CD4-positive, alpha-beta T cell treated with Interleukin-6 at 100 ng/mL for 8 hours (primary cell): Measurements from ENCODE around the gene SLC16A3.
A peak's percentile ranks its signal among the peaks of the same experiment; 100 is the strongest.
"Not testable (repeated sequence)": the region's sequence is repeated elsewhere in the genome, so short reads cannot be mapped to it uniquely, and the experiment has no call there.

Source experiments
- DNase-seq: peaks from one replicate; pipeline ENCODE4 v3.0.0-alpha.2; 2020; ENCODE audit warnings: mixed read lengths, low spot score

Gene SLC16A3

GRCh38 chr17:82228842-82229697, at the start of gene SLC16A3:
SLC16A3 (plus strand) TSS chr17:82229042; CDS start chr17:82236009, 6,967 bp downstream.
- peak; percentile 50 for DNase-seq

GRCh38 chr17:82179412-82179811, 49.4 kb upstream of the SLC16A3 start:
- no peak for DNase-seq

GRCh38 chr17:82179946-82180475, 48.8 kb upstream of the SLC16A3 start:
- DNase-seq = no peak

- DNase-seq = no peak
Observed at GRCh38 chr17:82180776-82181528, 47.9 kb upstream of the SLC16A3 start.

- DNase-seq = no peak
Observed at GRCh38 chr17:82184761-82185160, 44.1 kb upstream of the SLC16A3 start.

GRCh38 chr17:82186221-82186620, 42.6 kb upstream of the SLC16A3 start:
- DNase-seq = no peak

GRCh38 chr17:82187500-82187899, 41.3 kb upstream of the SLC16A3 start:
- DNase-seq = no peak

- no peak for DNase-seq
Observed at GRCh38 chr17:82188001-82188961, 40.6 kb upstream of the SLC16A3 start.

GRCh38 chr17:82193050-82193449, 35.8 kb upstream of the SLC16A3 start:
- DNase-seq = not testable (repeated sequence)

- no peak for DNase-seq
Observed at GRCh38 chr17:82193520-82194220, 35.2 kb upstream of the SLC16A3 start.

- DNase-seq = no peak
Observed at GRCh38 chr17:82194765-82195164, 34.1 kb upstream of the SLC16A3 start.

- DNase-seq = no peak
Observed at GRCh38 chr17:82195675-82196672, 32.9 kb upstream of the SLC16A3 start.

GRCh38 chr17:82198092-82198491, 30.8 kb upstream of the SLC16A3 start:
- DNase-seq = no peak

GRCh38 chr17:82199496-82199895, 29.3 kb upstream of the SLC16A3 start:
- no peak for DNase-seq

GRCh38 chr17:82200135-82200534, 28.7 kb upstream of the SLC16A3 start:
- no peak for DNase-seq

- peak; percentile 82 for DNase-seq
Observed at GRCh38 chr17:82200743-82201497, 27.9 kb upstream of the SLC16A3 start.

- no peak for DNase-seq
Observed at GRCh38 chr17:82201498-82201910, 27.3 kb upstream of the SLC16A3 start.

- DNase-seq = no peak
Observed at GRCh38 chr17:82202981-82203380, 25.9 kb upstream of the SLC16A3 start.

- DNase-seq = no peak
Observed at GRCh38 chr17:82203920-82204319, 24.9 kb upstream of the SLC16A3 start.
